ENCODE data around the gene PEX6.

- TF ChIP-seq GATA3 (IDR thresholded peaks at IDR 0.05; ENCODE audit: low read depth, low read length) (no peak), GATA2 (IDR thresholded peaks at IDR 0.05; ENCODE audit: low read depth, low read length) (no peak)
Measured at GRCh38 chr6:42963179-42963854, 15.7 kb downstream of the PEX6 start.
